Measurements from ENCODE around the gene GRIP2.

Gene GRIP2

DNA sequence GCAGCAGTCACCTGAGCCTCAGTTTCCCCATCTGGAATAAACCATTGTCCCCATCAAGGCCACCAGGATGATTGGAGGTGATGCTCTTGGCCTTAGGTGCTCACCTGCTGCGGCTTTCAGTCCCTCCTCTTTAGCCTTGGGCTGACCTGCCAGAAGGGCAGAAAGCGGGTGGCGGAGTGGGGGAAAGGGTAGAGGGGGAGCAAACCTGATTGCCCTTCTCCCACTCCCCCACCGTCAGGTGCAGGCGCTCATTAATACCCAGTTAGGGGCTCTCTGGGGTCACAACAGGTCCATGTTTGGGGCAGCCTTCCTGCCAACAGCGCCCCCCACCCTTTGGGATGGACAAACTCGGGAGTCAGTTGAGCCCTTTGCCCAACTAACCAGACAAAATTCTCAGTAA lies 50.5 kb downstream of the GRIP2 start:
- no peak overlapping the region for H3K4me3 ChIP-seq (ENCODE audit: low read depth, low read length)
- no peak for DNase-seq (ENCODE audit: low read depth)
- TF ChIP-seq, protein P1, sequence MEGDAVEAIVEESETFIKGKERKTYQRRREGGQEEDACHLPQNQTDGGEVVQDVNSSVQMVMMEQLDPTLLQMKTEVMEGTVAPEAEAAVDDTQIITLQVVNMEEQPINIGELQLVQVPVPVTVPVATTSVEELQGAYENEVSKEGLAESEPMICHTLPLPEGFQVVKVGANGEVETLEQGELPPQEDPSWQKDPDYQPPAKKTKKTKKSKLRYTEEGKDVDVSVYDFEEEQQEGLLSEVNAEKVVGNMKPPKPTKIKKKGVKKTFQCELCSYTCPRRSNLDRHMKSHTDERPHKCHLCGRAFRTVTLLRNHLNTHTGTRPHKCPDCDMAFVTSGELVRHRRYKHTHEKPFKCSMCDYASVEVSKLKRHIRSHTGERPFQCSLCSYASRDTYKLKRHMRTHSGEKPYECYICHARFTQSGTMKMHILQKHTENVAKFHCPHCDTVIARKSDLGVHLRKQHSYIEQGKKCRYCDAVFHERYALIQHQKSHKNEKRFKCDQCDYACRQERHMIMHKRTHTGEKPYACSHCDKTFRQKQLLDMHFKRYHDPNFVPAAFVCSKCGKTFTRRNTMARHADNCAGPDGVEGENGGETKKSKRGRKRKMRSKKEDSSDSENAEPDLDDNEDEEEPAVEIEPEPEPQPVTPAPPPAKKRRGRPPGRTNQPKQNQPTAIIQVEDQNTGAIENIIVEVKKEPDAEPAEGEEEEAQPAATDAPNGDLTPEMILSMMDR (IDR thresholded peaks at IDR 0.05; ENCODE audit: low read depth, low read length, missing control alignments): no peak
- in situ Hi-C loops (cut with HindIII; ENCODE audit: low sequenced_read_pairs): no loop called here

DNA sequence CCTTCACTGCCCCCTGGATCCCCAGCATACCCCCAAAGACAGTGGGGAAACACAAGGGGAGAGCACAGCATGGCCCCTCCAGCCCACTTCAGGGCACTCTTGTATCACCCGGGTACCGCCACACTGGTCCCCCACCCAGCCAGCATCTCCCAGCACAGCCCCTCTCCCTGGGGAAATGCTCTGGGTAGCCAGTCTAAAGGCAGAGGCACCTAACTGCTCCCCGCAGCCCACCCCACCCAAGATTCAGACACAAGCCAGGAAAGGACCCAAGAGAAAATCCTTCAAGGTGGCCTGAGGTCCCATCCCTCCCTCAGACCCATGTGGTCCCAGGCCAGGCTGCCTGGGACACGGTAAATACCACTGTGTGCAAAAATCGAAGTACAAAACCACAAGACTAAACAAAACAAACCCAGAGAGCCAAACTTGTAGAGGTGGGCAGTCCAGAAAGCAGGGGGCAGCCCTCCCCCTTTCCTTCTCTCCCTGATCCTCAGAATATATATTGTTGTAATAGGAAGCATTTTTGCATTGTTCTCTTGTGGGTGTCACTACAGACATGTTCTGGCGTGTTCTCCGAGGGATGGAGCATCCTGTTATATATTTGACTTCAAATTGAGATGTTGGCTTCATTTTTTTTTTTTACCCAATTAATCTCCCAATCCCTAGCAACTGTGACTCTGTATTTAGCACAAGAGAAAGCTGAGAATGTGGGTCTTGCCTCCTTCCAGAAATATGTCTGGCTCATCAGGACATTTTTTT lies 51.7 kb downstream of the GRIP2 start:
- in situ Hi-C loops (cut with HindIII; ENCODE audit: low sequenced_read_pairs): no loop called here
- TF ChIP-seq, protein P1 (IDR thresholded peaks at IDR 0.05; ENCODE audit: low read depth, low read length, missing control alignments): no peak
- no peak overlapping the region for H3K4me3 ChIP-seq (ENCODE audit: low read depth, low read length)
- DNase-seq (ENCODE audit: low read depth): no peak

DNA sequence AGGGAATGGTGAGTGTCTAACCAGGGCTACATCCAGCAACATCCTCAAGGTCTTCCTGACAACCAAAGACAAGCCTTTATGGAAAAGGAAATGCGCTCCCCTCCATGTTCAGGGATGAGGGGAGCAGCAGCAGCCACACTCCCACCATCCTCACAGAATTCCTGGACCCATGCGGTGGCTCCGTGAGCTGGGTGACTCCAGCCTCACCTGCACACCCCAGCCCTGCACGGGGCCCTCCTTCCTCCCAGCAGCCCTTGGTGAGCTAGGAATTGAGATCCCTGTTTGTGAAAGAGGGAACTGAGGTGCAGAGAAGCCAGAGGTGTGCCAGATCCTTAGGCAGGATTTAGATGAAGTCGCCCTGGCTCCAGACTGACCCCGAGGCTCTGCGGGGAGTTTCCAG lies 52.3 kb downstream of the GRIP2 start:
- no peak for DNase-seq (ENCODE audit: low read depth)
- TF ChIP-seq, protein P1 (IDR thresholded peaks at IDR 0.05; ENCODE audit: low read depth, low read length, missing control alignments): no peak
- in situ Hi-C loops (cut with HindIII; ENCODE audit: low sequenced_read_pairs): no loop called here
- H3K4me3 ChIP-seq (ENCODE audit: low read depth, low read length): no peak overlapping the region

DNA sequence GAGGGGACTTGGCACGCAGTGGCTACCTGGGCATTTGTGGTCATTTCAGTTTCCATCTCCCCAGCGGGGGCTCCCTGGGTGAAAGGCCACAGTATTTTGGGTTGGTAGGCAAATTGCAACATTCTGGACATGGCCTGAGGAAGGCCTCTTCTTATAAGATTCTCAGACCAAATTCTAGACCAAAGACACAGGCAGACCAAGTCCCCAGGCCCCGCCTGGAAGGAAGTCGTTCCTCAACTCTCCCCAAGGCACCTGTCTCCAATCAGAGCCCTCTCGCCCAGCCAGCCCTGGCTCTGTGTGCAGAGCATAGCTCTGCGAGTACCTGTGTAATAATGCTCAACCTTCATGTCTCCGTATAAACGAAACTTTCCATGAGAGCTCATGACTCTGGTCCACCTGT lies 53.1 kb downstream of the GRIP2 start:
- TF ChIP-seq, protein P1 (IDR thresholded peaks at IDR 0.05; ENCODE audit: low read depth, low read length, missing control alignments): no peak
- in situ Hi-C loops (cut with HindIII; ENCODE audit: low sequenced_read_pairs): no loop called here
- DNase-seq (ENCODE audit: low read depth): no peak
- H3K4me3 ChIP-seq (ENCODE audit: low read depth, low read length): no peak overlapping the region

DNA sequence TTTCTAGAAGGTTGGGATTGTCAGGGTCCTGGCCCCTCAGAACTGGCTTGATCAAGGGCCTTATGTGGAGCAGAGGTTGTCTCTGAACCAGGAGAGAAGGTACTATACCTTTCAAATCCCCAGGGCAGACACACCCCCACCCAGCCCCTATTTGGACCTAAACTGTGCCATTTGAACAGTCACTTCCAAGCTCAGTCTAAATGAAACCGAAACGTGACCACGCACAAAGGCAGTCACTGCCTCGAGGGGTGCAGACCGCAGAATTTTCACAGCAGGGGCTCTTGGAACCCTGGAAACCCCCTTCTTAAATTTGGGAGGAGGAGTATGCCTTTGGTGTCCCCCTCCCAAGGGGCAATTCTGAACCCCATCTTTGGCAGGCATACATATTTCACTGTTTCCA lies 53.7 kb downstream of the GRIP2 start:
- TF ChIP-seq, protein P1 (IDR thresholded peaks at IDR 0.05; ENCODE audit: low read depth, low read length, missing control alignments): no peak
- DNase-seq (ENCODE audit: low read depth): no peak
- no peak overlapping the region for H3K4me3 ChIP-seq (ENCODE audit: low read depth, low read length)
- in situ Hi-C loops (cut with HindIII; ENCODE audit: low sequenced_read_pairs): no loop called here

DNA sequence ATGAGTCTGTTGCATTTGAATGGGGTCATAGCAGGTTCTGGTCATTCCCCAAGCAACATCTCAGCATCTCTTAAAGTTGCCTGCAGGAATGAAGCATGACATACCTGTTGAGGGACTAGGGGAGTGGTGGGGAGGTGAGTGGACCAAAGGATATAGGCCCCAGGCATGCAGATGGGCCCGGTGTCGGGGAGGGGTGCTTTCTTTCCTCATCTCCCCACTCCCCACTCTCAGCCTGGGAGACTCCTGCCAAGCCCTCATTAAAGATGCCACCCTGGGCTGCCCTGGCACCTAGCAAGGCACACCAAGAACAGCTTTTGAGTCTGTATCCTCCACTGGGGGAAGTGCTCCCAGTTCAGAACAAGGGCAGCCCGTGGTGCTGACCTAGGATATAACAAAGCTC lies 54.2 kb downstream of the GRIP2 start:
- in situ Hi-C loops (cut with HindIII; ENCODE audit: low sequenced_read_pairs): no loop called here
- DNase-seq (ENCODE audit: low read depth): no peak
- no peak overlapping the region for H3K4me3 ChIP-seq (ENCODE audit: low read depth, low read length)
- TF ChIP-seq, protein P1 (IDR thresholded peaks at IDR 0.05; ENCODE audit: low read depth, low read length, missing control alignments): no peak

Measured in astrocyte of the cerebellum (primary cell).